Astrocyte (in vitro differentiated cells and primary cell): Measurements from ENCODE around the gene RAB40C. TPM values are rescaled to one million over a fixed set of nuclear protein-coding genes. Genes with fewer than 3 reads are reported as not detected.

Experiments
- DNase-seq: peaks from one replicate; pipeline ENCODE4 v3.0.0-alpha.2; 2010; ENCODE audit warnings: low read depth
- FAIRE-seq: peaks from 2 replicates; lab custom pipeline; 2011; peaks lifted over from hg19 to GRCh38; lab: Jason Lieb, UNC
- H2AFZ ChIP-seq: 2 replicates; pipeline ENCODE4 v1.6.0; 2012; ENCODE audit warnings: low read depth, low read length, inconsistent platforms
- H3K27ac ChIP-seq: 2 replicates; pipeline ENCODE4 v1.5.1; 2011; ENCODE audit warnings: low read depth, low read length, inconsistent platforms
- H3K27me3 ChIP-seq: 2 replicates; pipeline ENCODE4 v1.6.0; 2011; ENCODE audit warnings: low read length, inconsistent platforms; ENCODE audit not compliant: insufficient read depth
- H3K36me3 ChIP-seq: 2 replicates; pipeline ENCODE4 v1.5.1; 2011; ENCODE audit warnings: low read length, inconsistent platforms; ENCODE audit not compliant: insufficient read depth
- H3K4me1 ChIP-seq: 2 replicates; pipeline ENCODE4 v1.5.1; 2011; ENCODE audit warnings: low read length, inconsistent platforms; ENCODE audit not compliant: insufficient read depth
- H3K4me2 ChIP-seq: 2 replicates; pipeline ENCODE4 v1.6.0; 2012; ENCODE audit warnings: low read length, inconsistent platforms
- H3K4me3 ChIP-seq: 2 replicates; pipeline ENCODE4 v1.5.1; 2011; ENCODE audit warnings: low read depth, mild to moderate bottlenecking, low read length, inconsistent platforms; ENCODE audit not compliant: insufficient read depth
- H3K79me2 ChIP-seq: 2 replicates; pipeline ENCODE4 v1.6.0; 2012; ENCODE audit warnings: mild to moderate bottlenecking, low read length, inconsistent platforms; ENCODE audit not compliant: insufficient read depth
- H3K9ac ChIP-seq: 2 replicates; pipeline ENCODE4 v1.6.0; 2012; ENCODE audit warnings: mild to moderate bottlenecking, low read length, inconsistent platforms
- H3K9me3 ChIP-seq: 2 replicates; pipeline ENCODE4 v1.5.1; 2012; ENCODE audit warnings: low read depth, mild to moderate bottlenecking, low read length, inconsistent platforms; ENCODE audit not compliant: insufficient read depth
- H4K20me1 ChIP-seq: 2 replicates; pipeline ENCODE4 v1.6.0; 2012; ENCODE audit warnings: low read length, inconsistent platforms; ENCODE audit not compliant: insufficient read depth
- H3K27ac Mint-ChIP-seq: one replicate; pipeline ENCODE4 v1.8.0; 2021; ENCODE audit warnings: mild to moderate bottlenecking, mixed read lengths; ENCODE audit not compliant: unreplicated experiment
- H3K27me3 Mint-ChIP-seq: one replicate; pipeline ENCODE4 v1.8.0; 2021; ENCODE audit warnings: low read depth, mixed read lengths; ENCODE audit not compliant: unreplicated experiment
- H3K36me3 Mint-ChIP-seq: one replicate; pipeline ENCODE4 v1.8.0; 2021; ENCODE audit warnings: low read depth, mixed read lengths; ENCODE audit not compliant: unreplicated experiment
- H3K4me1 Mint-ChIP-seq: one replicate; pipeline ENCODE4 v1.8.0; 2021; ENCODE audit warnings: low read depth, mixed read lengths; ENCODE audit not compliant: unreplicated experiment
- H3K4me3 Mint-ChIP-seq: one replicate; pipeline ENCODE4 v1.8.0; 2021; ENCODE audit warnings: mild to moderate bottlenecking, moderate library complexity, mixed read lengths; ENCODE audit not compliant: unreplicated experiment
- H3K9me3 Mint-ChIP-seq: one replicate; pipeline ENCODE4 v1.8.0; 2021; ENCODE audit warnings: mild to moderate bottlenecking, mixed read lengths; ENCODE audit not compliant: unreplicated experiment
- EZH2 ChIP-seq: IDR thresholded peaks from 2 replicates; pipeline ENCODE4 v1.6.1; 2012; ENCODE audit warnings: mild to moderate bottlenecking, low read length, inconsistent platforms; ENCODE audit not compliant: insufficient read depth
- total RNA-seq: library from RNA; stranded (reverse); gene quantifications from 2 replicates; pipeline ENCODE4 v1.2.1, GENCODE V29; 2021
- TF ChIP-seq, protein P1 (sequence below): IDR thresholded peaks from 2 replicates; pipeline ENCODE4 v1.5.1; 2011; ENCODE audit warnings: low read depth, mild to moderate bottlenecking, inconsistent platforms, low read length, moderate library complexity; ENCODE audit not compliant: insufficient read depth

Gene RAB40C
- total RNA-seq, 1 donor from 2014 or later: 13.0 TPM

DNA sequence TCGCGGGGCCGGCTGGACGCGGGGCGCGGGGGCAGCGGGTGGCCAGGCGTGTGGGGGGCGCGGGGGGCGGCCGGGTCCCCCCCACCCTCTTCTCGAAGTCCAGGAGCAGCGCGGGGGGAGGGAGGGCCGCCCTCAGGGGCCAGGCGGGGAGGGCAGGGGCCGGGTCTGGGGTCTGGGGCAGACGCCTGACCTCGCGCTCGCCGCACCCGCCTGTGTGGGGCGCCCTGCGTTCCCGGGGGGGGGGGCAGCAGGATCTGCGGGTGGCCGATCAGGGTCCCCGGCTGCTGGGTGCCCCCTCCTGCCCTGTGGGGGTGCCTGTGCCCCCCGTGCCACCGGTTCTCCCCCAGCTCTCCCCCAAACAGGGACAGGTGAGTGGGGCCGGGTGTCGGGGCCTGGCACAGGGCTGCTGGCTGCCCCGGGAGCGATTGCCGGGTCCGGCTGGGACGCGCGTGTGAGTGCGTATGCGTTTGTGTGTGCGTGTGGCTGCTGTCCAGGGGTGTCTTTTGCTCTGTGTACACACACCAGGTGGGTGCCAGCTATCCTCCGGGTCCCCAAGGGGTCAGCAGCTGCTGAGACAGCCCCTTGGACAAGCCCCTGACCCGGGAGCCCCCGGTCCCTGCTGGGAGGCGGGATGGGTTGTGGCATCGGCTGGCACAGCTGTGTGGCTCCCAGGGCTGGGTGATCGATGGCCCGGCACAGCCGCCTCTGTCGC, 29.0 kb upstream of the RAB40C start:
- Histone ChIP-seq H2AFZ (no peak overlapping the region), H3K4me1 (no peaks in the 10 kb centered on the region), H3K36me3 (no peaks in the 10 kb centered on the region), H3K27me3 (peaks cover 21% of the 10 kb centered on the region), H3K4me2 (no peak overlapping the region), H3K4me3 (no peak overlapping the region), H3K9me3 (no peaks in the 10 kb centered on the region), H3K27ac (no peak overlapping the region), H3K79me2 (no peaks in the 10 kb centered on the region), H4K20me1 (no peaks in the 10 kb centered on the region), H3K9ac (no peak overlapping the region)
- TF ChIP-seq, protein P1, sequence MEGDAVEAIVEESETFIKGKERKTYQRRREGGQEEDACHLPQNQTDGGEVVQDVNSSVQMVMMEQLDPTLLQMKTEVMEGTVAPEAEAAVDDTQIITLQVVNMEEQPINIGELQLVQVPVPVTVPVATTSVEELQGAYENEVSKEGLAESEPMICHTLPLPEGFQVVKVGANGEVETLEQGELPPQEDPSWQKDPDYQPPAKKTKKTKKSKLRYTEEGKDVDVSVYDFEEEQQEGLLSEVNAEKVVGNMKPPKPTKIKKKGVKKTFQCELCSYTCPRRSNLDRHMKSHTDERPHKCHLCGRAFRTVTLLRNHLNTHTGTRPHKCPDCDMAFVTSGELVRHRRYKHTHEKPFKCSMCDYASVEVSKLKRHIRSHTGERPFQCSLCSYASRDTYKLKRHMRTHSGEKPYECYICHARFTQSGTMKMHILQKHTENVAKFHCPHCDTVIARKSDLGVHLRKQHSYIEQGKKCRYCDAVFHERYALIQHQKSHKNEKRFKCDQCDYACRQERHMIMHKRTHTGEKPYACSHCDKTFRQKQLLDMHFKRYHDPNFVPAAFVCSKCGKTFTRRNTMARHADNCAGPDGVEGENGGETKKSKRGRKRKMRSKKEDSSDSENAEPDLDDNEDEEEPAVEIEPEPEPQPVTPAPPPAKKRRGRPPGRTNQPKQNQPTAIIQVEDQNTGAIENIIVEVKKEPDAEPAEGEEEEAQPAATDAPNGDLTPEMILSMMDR: no peak
- peak; percentile 99 for TF ChIP-seq EZH2
- DNase-seq (no peak), FAIRE-seq (no peak)
- H3K9me3 Mint-ChIP-seq: no peaks in the 10 kb centered on the region
- no peak overlapping the region for H3K4me3 Mint-ChIP-seq
- H3K27ac Mint-ChIP-seq: no peak overlapping the region
- H3K36me3 Mint-ChIP-seq: no peaks in the 10 kb centered on the region
- H3K4me1 Mint-ChIP-seq: no peaks in the 10 kb centered on the region
- H3K27me3 Mint-ChIP-seq: peaks cover 10% of the 10 kb centered on the region

GRCh38 chr16:561413-561794, 28.5 kb upstream of the RAB40C start:
- peaks cover 10% of the 10 kb centered on the region for H3K27me3 Mint-ChIP-seq
- TF ChIP-seq, protein P1: no peak
- no peak for TF ChIP-seq EZH2

More at GRCh38 chr16:561413-561794, 28.5 kb upstream of the RAB40C start:
- FAIRE-seq (no peak), DNase-seq (no peak)
- Mint-ChIP-seq H3K4me1 (no peaks in the 10 kb centered on the region), H3K4me3 (no peak overlapping the region), H3K27ac (no peak overlapping the region), H3K36me3 (no peaks in the 10 kb centered on the region), H3K9me3 (no peaks in the 10 kb centered on the region)
- Histone ChIP-seq H3K4me1 (peaks cover under 1% of the 10 kb centered on the region), H3K9ac (no peak overlapping the region), H4K20me1 (no peaks in the 10 kb centered on the region), H2AFZ (no peak overlapping the region), H3K79me2 (no peaks in the 10 kb centered on the region), H3K4me2 (no peak overlapping the region), H3K9me3 (no peaks in the 10 kb centered on the region), H3K27me3 (peaks cover 21% of the 10 kb centered on the region), H3K27ac (no peak overlapping the region), H3K4me3 (no peak overlapping the region), H3K36me3 (no peaks in the 10 kb centered on the region)
